MCF 10A (cell line): Measurements from ENCODE around the gene EPG5. TPM values are rescaled to one million over a fixed set of nuclear protein-coding genes. Genes with fewer than 3 reads are reported as not detected.
A peak's percentile ranks its signal among the peaks of the same experiment; 100 is the strongest.
"Not testable (repeated sequence)": the region's sequence is repeated elsewhere in the genome, so short reads cannot be mapped to it uniquely, and the experiment has no call there.

Experiments
- BruUV-seq: library from RNA; stranded (reverse); fragments of 400-500 nt; replicated peaks from 2 replicates; lab custom pipeline; 2021; lab: Mats Ljungman, UMichigan
- CTCF ChIA-PET: fragments of 300-600 bp; sonication (Branson Sonifier 250); formaldehyde crosslinking; extraction: SDS; loops from one replicate; lab custom pipeline; 2021; ENCODE audit warnings: antibody characterized with exemption, inconsistent platforms; lab: Yijun Ruan, JAX
- POLR2A ChIA-PET: fragments of 300-600, 350-650 bp; sonication (Branson Sonifier 250); formaldehyde crosslinking; extraction: SDS; loops from one replicate; lab custom pipeline; 2020; ENCODE audit warnings: antibody characterized with exemption, inconsistent platforms; lab: Yijun Ruan, JAX
- DNase-seq: peaks from one replicate; pipeline ENCODE4 v3.0.0-alpha.2; 2018; ENCODE audit not compliant: unreplicated experiment
- H3K27ac Mint-ChIP-seq: one replicate; pipeline ENCODE4 v1.8.0; 2022; ENCODE audit warnings: mild to moderate bottlenecking, low read depth, mixed read lengths; ENCODE audit not compliant: unreplicated experiment
- H3K27me3 Mint-ChIP-seq: one replicate; pipeline ENCODE4 v1.8.0; 2022; ENCODE audit warnings: mixed read lengths; ENCODE audit not compliant: insufficient read depth, unreplicated experiment
- H3K36me3 Mint-ChIP-seq: one replicate; pipeline ENCODE4 v1.8.0; 2022; ENCODE audit warnings: mild to moderate bottlenecking, moderate library complexity, mixed read lengths; ENCODE audit not compliant: insufficient read depth, unreplicated experiment
- H3K4me1 Mint-ChIP-seq: one replicate; pipeline ENCODE4 v1.8.0; 2022; ENCODE audit warnings: mixed read lengths; ENCODE audit not compliant: insufficient read depth, unreplicated experiment
- H3K4me3 Mint-ChIP-seq: one replicate; pipeline ENCODE4 v1.8.0; 2022; ENCODE audit warnings: mild to moderate bottlenecking, moderate library complexity, mixed read lengths; ENCODE audit not compliant: unreplicated experiment
- H3K9me3 Mint-ChIP-seq: one replicate; pipeline ENCODE4 v1.8.0; 2022; ENCODE audit warnings: mixed read lengths; ENCODE audit not compliant: unreplicated experiment
- intact Hi-C: fragments of 100-400 bp; cut with micrococcal nuclease; formaldehyde crosslinking; loops from 2 replicates; pipeline ENCODE4 v1.14.1; 2022
- total RNA-seq: library from RNA; stranded (reverse); gene quantifications from 2 replicates; pipeline ENCODE4 v1.2.3, GENCODE V29; 2022
- TF ChIP-seq, protein P1 (sequence below): fragments of 200-600 bp; IDR thresholded peaks from one replicate; pipeline ENCODE4 v1.8.0; 2022; ENCODE audit warnings: antibody characterized with exemption, mild to moderate bottlenecking; ENCODE audit not compliant: unreplicated experiment

Gene EPG5
- total RNA-seq, 1 experiment from 2014 or later: 19.4 TPM

GRCh38 chr18:45825258-45826044 lies 141.7 kb downstream of the EPG5 start, which contains the start of gene SIGLEC15:
SIGLEC15 (plus strand) TSS chr18:45825675; CDS start chr18:45825729, 54 bp downstream.
- ChIA-PET CTCF (interaction anchor here (0.6 to 0.9 kb wide), 2 partner anchors 14 to 100 kb away, joined by 3 read pairs; no protein-coding TSS in a partner anchor), POLR2A (interaction anchor here (0.6 kb wide), 1 partner anchor 24 kb away, joined by 3 read pairs; no protein-coding TSS in a partner anchor)
- H3K27me3 Mint-ChIP-seq: no peaks in the 10 kb centered on the region
- H3K27ac Mint-ChIP-seq: no peak within 1 kb of the TSS
- no peak within 1 kb of the TSS for H3K4me3 Mint-ChIP-seq
- BruUV-seq: no TSS peak
- no peak for DNase-seq
- H3K4me1 Mint-ChIP-seq: peaks cover 13% of the 10 kb centered on the region
- no peaks in the 10 kb centered on the region for H3K9me3 Mint-ChIP-seq
- TF ChIP-seq, protein P1, sequence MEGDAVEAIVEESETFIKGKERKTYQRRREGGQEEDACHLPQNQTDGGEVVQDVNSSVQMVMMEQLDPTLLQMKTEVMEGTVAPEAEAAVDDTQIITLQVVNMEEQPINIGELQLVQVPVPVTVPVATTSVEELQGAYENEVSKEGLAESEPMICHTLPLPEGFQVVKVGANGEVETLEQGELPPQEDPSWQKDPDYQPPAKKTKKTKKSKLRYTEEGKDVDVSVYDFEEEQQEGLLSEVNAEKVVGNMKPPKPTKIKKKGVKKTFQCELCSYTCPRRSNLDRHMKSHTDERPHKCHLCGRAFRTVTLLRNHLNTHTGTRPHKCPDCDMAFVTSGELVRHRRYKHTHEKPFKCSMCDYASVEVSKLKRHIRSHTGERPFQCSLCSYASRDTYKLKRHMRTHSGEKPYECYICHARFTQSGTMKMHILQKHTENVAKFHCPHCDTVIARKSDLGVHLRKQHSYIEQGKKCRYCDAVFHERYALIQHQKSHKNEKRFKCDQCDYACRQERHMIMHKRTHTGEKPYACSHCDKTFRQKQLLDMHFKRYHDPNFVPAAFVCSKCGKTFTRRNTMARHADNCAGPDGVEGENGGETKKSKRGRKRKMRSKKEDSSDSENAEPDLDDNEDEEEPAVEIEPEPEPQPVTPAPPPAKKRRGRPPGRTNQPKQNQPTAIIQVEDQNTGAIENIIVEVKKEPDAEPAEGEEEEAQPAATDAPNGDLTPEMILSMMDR: no peak
- intact Hi-C loops: no loop called here
- no peaks in the 10 kb centered on the region for H3K36me3 Mint-ChIP-seq

- TF ChIP-seq, protein P1: no peak
- Mint-ChIP-seq H3K9me3 (no peaks in the 10 kb centered on the region), H3K36me3 (no peaks in the 10 kb centered on the region), H3K27me3 (no peaks in the 10 kb centered on the region), H3K4me3 (no peak overlapping the region), H3K4me1 (no peaks in the 10 kb centered on the region), H3K27ac (no peak overlapping the region)
- BruUV-seq: no TSS peak
- ChIA-PET CTCF (interaction anchor here (1.6 kb wide), 1 partner anchor 18 kb away, joined by 5 read pairs; no protein-coding TSS in a partner anchor), POLR2A (interaction anchor here (1.2 to 2.0 kb wide), 2 partner anchors 16 to 18 kb away, joined by 3 to 8 read pairs; no protein-coding TSS in a partner anchor)
- intact Hi-C loops: no loop called here
- DNase-seq: no peak
These were observed 145.4 kb downstream of the EPG5 start for GRCh38 chr18:45821711-45822110.

DNA sequence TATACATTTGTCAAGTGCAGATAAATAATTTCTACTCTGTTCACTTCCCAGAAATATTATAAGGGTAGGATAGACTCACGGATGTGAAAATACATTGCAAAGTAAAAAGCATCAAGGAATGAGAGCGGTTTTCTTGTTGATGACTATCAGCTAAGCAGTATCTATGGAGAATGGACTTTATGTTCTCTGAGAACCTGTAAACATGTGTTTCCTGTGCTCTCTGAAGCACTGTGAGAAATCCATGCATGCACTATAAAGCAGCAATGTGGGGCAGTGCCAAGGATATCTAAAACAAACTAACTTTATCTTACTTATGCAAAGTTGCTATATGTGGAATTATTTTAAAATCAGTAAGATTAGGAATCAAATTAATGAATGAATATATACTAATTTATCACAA lies 146.1 kb downstream of the EPG5 start:
- Mint-ChIP-seq H3K27me3 (no peaks in the 10 kb centered on the region), H3K4me3 (no peak overlapping the region), H3K4me1 (no peaks in the 10 kb centered on the region), H3K9me3 (no peaks in the 10 kb centered on the region), H3K27ac (no peak overlapping the region), H3K36me3 (no peaks in the 10 kb centered on the region)
- BruUV-seq: no TSS peak
- CTCF ChIA-PET: interaction anchor here (1.1 to 1.6 kb wide), 2 partner anchors 18 to 62 kb away, joined by 3 to 5 read pairs; no protein-coding TSS in a partner anchor
- no peak for DNase-seq
- TF ChIP-seq, protein P1: no peak
- POLR2A ChIA-PET: interaction anchor here (1.2 to 2.0 kb wide), 2 partner anchors 15 to 17 kb away, joined by 3 to 8 read pairs; no protein-coding TSS in a partner anchor
- intact Hi-C loops: no loop called here

DNA sequence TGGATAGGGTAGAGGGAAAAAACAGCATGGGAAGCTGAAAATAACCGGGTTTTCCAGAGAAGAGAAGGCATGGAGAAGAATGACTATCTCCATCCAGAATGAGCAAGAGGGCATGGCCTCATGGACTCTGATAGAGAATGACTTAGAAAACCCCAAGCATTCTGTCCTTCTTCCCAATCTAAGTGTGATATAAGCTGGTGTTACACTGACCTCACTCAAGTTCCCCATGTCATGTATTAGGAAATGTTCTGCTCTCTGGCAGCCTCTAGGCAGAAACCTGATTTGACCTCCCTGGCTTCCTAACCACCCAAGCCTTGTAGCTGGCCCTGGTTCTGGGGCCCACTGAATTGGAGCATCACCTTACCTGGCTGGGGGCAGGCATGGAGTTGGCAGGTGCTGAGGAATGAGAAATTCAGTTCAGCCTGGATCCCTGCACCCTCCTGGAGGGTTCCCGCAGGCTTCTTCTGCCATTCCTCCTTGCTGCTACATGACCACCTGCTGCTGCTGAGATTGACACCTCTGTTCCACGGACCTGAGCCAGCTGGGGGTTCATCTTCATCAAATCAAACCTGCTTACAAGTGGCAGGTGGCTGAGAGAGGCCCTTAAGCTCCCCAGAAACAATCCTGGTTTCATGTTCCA lies 146.9 kb downstream of the EPG5 start:
- TF ChIP-seq, protein P1: no peak
- Mint-ChIP-seq H3K4me3 (no peak overlapping the region), H3K9me3 (no peaks in the 10 kb centered on the region), H3K27ac (no peak overlapping the region), H3K36me3 (no peaks in the 10 kb centered on the region), H3K27me3 (no peaks in the 10 kb centered on the region), H3K4me1 (no peaks in the 10 kb centered on the region)
- DNase-seq: no peak
- POLR2A ChIA-PET: interaction anchor here (2.0 kb wide), 1 partner anchor 14 kb away, joined by 8 read pairs; no protein-coding TSS in a partner anchor
- no TSS peak for BruUV-seq
- intact Hi-C loops: no loop called here
- CTCF ChIA-PET: interaction anchor here (0.7 to 1.6 kb wide), 3 partner anchors 17 to 98 kb away, joined by 3 to 5 read pairs (median 3); no protein-coding TSS in a partner anchor

- H3K4me1 Mint-ChIP-seq, intact Hi-C loops, BruUV-seq, H3K4me3 Mint-ChIP-seq, H3K36me3 Mint-ChIP-seq, CTCF ChIA-PET, H3K9me3 Mint-ChIP-seq, H3K27me3 Mint-ChIP-seq, H3K27ac Mint-ChIP-seq: not testable (repeated sequence)
- POLR2A ChIA-PET: interaction anchor here (0.7 kb wide), 1 partner anchor 11 kb away, joined by 3 read pairs; no protein-coding TSS in a partner anchor
- peak; percentile 63 for DNase-seq
These were observed 148.4 kb downstream of the EPG5 start for GRCh38 chr18:45818765-45819164.
